Upper lobe of left lung (tissue), 6 donors: ENCODE results near the gene COL23A1. TPM values are rescaled to one million over a fixed set of nuclear protein-coding genes. Genes with fewer than 3 reads are reported as not detected.

Experiments
- ATAC-seq, 2 donors: fragments of 200-7000 bp; cut with Tn5 transposase; one replicate each; pipeline ENCODE4 v1.9.1; 2022; ENCODE audit warnings: mild to moderate bottlenecking in 2 of 2, moderate library complexity in 2 of 2; ENCODE audit not compliant: low FRiP score in 2 of 2
- DNase-seq, 2 donors: peaks; one replicate each; pipeline ENCODE4 v3.0.0-alpha.2; 2019 to 2020
- H3K27ac ChIP-seq, 4 donors: fragments of 200-600 bp; sonication (generic); one replicate each; pipeline ENCODE4 v1.5.1; 2016 to 2019
- H3K27me3 ChIP-seq, 4 donors: fragments of 200-600 bp; sonication (generic); one replicate each; pipeline ENCODE4 v1.5.1; 2017 to 2019
- H3K36me3 ChIP-seq, 4 donors: fragments of 200-600 bp; sonication (generic); one replicate each; pipeline ENCODE4 v1.5.1; 2016 to 2019
- H3K4me1 ChIP-seq, 4 donors: fragments of 200-600 bp; sonication (generic); one replicate each; pipeline ENCODE4 v1.5.1; 2018 to 2019
- H3K4me3 ChIP-seq, 4 donors: fragments of 200-600 bp; sonication (generic); one replicate each; pipeline ENCODE4 v1.5.1; 2017 to 2019; ENCODE audit warnings: mild to moderate bottlenecking in 2 of 4, moderate library complexity in 1 of 4
- H3K9me3 ChIP-seq, 4 donors: fragments of 200-600 bp; sonication (generic); one replicate each; pipeline ENCODE4 v1.5.1; 2018 to 2019
- EP300 ChIP-seq, 4 donors: sonication (generic); formaldehyde crosslinking; IDR thresholded peaks; one replicate each; pipeline ENCODE4 v1.5.1; 2017; ENCODE audit warnings: antibody characterized with exemption in 4 of 4, control low read depth in 2 of 4
- POLR2A ChIP-seq, 4 donors: fragments of 450-650 bp; IDR thresholded peaks; one replicate each; pipeline ENCODE4 v1.5.1; 2016 to 2017; ENCODE audit warnings: antibody characterized with exemption in 4 of 4, mild to moderate bottlenecking in 2 of 4
- POLR2AphosphoS5 ChIP-seq, 2 donors: sonication (generic); formaldehyde crosslinking; IDR thresholded peaks; one replicate each; pipeline ENCODE4 v1.5.1; 2017; ENCODE audit warnings: antibody characterized with exemption in 2 of 2
- WGBS, 2 donors: methylation state at CpG; one replicate each; pipeline ENCODE4 v1.1.5; 2017 to 2018; 5-methylcytosine and 5-hydroxymethylcytosine counted together
- total RNA-seq, 6 donors: library from RNA; depleted of rRNA in 4 of 6; stranded (reverse); fragments of >200 nt in 4 of 6; gene quantifications; one replicate each; pipeline versions ENCODE4 v1.1.0 to v1.2.1, GENCODE V29; 2016 to 2021
- TF ChIP-seq, protein P1 (sequence below), 6 experiments: fragments of 450-650 bp in 4 of 6; fragments of 200-600 bp in 2 of 6; sonication (generic) in 2 of 6; IDR thresholded peaks; one replicate each; pipeline ENCODE4 v1.5.1; 2016 to 2019; ENCODE audit warnings: antibody characterized with exemption in 6 of 6
- donor health status: DM: no; HTN: no; CAD: no; lungs with moderate emphysema.
- donor health status: DM: no; HTN: yes; CAD: no; lungs with severe emphysema.

The COL23A1 gene
- total RNA-seq, 6 donors from 2014 or later, result 0.61 to 3.1 (median 1.5) TPM

DNA sequence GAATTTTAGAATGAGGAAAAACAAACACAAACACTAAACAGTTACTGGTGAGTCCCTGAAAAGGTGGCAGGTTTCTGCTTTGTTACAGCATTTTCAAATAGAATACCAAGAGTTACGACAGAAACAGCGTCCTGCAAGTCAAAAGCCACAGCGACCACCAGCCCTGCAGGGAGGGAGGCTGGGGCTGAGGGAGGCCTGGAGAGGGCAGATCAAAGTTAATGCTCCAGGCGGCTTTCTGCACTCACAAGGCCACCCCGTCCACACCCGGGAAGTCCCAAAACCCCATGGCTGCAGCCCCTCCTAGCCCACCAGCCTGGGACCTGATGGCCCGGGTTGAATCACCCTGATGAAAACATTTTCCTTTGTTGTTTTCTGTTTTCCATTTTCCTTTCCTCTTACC is 29.3 kb downstream of the COL23A1 start:
- H3K27ac ChIP-seq, result no peak overlapping the region
- ATAC-seq (no peak), DNase-seq (no peak)
- no peaks in the 10 kb centered on the region for H3K36me3 ChIP-seq
- no peak overlapping the region for H3K4me3 ChIP-seq
- TF ChIP-seq, protein P1, sequence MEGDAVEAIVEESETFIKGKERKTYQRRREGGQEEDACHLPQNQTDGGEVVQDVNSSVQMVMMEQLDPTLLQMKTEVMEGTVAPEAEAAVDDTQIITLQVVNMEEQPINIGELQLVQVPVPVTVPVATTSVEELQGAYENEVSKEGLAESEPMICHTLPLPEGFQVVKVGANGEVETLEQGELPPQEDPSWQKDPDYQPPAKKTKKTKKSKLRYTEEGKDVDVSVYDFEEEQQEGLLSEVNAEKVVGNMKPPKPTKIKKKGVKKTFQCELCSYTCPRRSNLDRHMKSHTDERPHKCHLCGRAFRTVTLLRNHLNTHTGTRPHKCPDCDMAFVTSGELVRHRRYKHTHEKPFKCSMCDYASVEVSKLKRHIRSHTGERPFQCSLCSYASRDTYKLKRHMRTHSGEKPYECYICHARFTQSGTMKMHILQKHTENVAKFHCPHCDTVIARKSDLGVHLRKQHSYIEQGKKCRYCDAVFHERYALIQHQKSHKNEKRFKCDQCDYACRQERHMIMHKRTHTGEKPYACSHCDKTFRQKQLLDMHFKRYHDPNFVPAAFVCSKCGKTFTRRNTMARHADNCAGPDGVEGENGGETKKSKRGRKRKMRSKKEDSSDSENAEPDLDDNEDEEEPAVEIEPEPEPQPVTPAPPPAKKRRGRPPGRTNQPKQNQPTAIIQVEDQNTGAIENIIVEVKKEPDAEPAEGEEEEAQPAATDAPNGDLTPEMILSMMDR (IDR thresholded peaks at IDR 0.05), result no peak
- no peak for TF ChIP-seq EP300 (IDR thresholded peaks at IDR 0.05)
- no peak for TF ChIP-seq POLR2AphosphoS5 (IDR thresholded peaks at IDR 0.05)
- no peak for TF ChIP-seq POLR2A (IDR thresholded peaks at IDR 0.05)
- H3K4me1 ChIP-seq, result no peaks in the 10 kb centered on the region
- H3K9me3 ChIP-seq, result no peaks in the 10 kb centered on the region
- WGBS, 2 donors, result 80 to 81% methylated on average over 7 of the region's 7 CpGs
- H3K27me3 ChIP-seq, result no peaks in the 10 kb centered on the region

DNA sequence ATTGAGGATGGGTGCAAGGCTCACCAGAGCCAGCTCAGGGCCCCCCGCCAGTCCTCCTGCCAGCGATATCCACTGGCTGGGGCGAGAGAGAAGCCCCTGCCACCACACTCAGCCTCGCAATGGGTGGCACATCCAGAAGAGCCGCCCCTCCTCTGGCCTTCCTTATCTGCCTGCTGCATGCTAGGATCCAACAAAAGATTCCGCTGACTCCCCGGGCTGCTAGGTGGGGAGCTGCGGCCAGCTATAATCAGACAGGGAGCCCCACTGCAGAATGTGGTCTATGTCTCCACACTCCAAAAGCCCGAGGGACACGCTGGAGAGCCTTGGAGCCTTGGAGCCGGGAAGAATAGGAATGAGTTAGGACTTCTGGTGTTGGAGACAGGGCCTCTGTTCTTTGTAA is 32.8 kb downstream of the COL23A1 start:
- no peaks in the 10 kb centered on the region for H3K9me3 ChIP-seq
- DNase-seq (no peak), ATAC-seq (no peak)
- H3K4me3 ChIP-seq, result no peak overlapping the region
- no peaks in the 10 kb centered on the region for H3K36me3 ChIP-seq
- H3K4me1 ChIP-seq, result no peaks in the 10 kb centered on the region
- 91% methylated on average over 8 to 10 of the region's 11 CpGs for WGBS, 2 donors
- no peaks in the 10 kb centered on the region for H3K27me3 ChIP-seq
- TF ChIP-seq POLR2AphosphoS5 (IDR thresholded peaks at IDR 0.05) (no peak), POLR2A (IDR thresholded peaks at IDR 0.05) (no peak), EP300 (IDR thresholded peaks at IDR 0.05) (no peak)
- TF ChIP-seq, protein P1 (IDR thresholded peaks at IDR 0.05), result no peak
- H3K27ac ChIP-seq, result no peak overlapping the region

DNA sequence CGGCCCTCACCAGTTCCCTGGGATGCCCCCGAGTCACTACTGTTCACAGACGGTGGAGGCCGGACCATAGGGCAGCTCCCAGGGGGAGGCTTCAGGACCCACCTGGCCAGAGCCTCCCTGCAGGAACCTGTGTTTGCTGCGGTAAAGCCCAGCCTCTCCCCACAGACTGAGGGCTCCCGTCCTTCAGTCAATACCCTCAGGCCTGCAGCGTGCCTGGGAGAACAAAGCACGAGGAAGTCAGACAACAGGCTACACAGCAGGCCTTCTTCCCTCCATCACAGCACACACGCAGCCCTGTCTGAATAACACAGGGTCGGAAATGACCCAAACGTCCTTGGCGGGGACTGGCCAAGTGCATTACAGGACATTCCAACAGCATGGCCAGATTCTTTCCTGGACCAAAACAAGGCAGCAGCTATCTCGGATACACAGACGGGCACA is 34.4 kb downstream of the COL23A1 start:
- no peak for ATAC-seq
- Histone ChIP-seq H3K9me3 (no peaks in the 10 kb centered on the region), H3K27ac (no peak overlapping the region), H3K4me1 (no peaks in the 10 kb centered on the region), H3K27me3 (no peaks in the 10 kb centered on the region), H3K4me3 (no peak overlapping the region), H3K36me3 (no peaks in the 10 kb centered on the region)
- 82 to 85% methylated on average over 7 to 14 of the region's 14 CpGs for WGBS, 2 donors
- TF ChIP-seq, protein P1 (IDR thresholded peaks at IDR 0.05), result no peak
- TF ChIP-seq POLR2AphosphoS5 (IDR thresholded peaks at IDR 0.05), result no peak
- TF ChIP-seq POLR2A (IDR thresholded peaks at IDR 0.05), result no peak
- no peak for TF ChIP-seq EP300 (IDR thresholded peaks at IDR 0.05)
- no peak for DNase-seq

DNA sequence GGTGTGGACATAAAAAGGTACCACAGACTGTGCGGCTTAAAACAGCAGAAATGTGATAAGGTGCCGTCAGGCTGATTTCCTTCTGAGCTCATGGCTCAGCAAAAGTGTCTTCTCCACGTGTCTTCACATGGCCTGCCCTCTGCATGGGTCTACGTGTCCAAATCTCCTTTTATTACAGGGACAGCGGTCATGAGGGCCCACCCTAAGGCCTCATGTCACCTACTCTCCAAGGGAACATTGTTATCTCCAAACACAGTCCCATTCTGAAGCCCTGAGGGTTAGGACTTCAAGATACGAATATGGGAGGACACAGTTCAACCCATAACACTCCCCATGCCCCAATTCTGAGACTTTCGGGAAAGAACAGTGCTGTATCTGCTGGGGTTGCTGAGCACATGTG is 35.2 kb downstream of the COL23A1 start:
- Histone ChIP-seq H3K4me1 (no peaks in the 10 kb centered on the region), H3K4me3 (no peak overlapping the region), H3K9me3 (no peaks in the 10 kb centered on the region), H3K36me3 (no peaks in the 10 kb centered on the region), H3K27me3 (no peaks in the 10 kb centered on the region), H3K27ac (no peak overlapping the region)
- DNase-seq (no peak), ATAC-seq (peak in 1 of 2 donors; percentile 34)
- WGBS, 2 donors, result 85 to 89% methylated on average over 7 of the region's 7 CpGs
- TF ChIP-seq, protein P1 (IDR thresholded peaks at IDR 0.05), result no peak
- TF ChIP-seq POLR2AphosphoS5 (IDR thresholded peaks at IDR 0.05), result no peak
- TF ChIP-seq EP300 (IDR thresholded peaks at IDR 0.05), result no peak
- no peak for TF ChIP-seq POLR2A (IDR thresholded peaks at IDR 0.05)

DNA sequence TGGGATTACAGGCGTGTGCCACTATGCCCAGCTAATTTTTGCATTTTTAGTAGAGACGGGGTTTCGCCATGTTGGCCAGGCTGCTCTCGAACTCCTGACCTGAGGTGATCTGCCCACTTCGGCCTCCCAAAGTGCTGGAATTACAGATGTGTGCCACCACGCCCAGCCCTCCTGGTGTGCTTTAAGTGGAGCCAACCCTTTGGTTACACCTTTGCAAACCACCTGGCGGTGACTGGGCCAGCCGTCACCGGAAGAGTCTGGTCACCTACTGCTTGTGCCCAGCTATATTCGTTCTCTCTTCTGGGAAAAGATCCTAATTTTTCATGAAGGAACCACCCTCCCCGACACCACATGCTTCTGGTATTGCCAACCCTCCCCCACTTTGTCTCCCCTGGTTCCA is 35.9 kb downstream of the COL23A1 start:
- Histone ChIP-seq H3K27me3 (no peaks in the 10 kb centered on the region), H3K36me3 (no peaks in the 10 kb centered on the region), H3K4me1 (no peaks in the 10 kb centered on the region), H3K4me3 (no peak overlapping the region), H3K27ac (no peak overlapping the region), H3K9me3 (no peaks in the 10 kb centered on the region)
- no peak for ATAC-seq
- 86 to 94% methylated on average over 7 to 11 of the region's 11 CpGs for WGBS, 2 donors
- TF ChIP-seq, protein P1 (IDR thresholded peaks at IDR 0.05), result no peak
- TF ChIP-seq POLR2A (IDR thresholded peaks at IDR 0.05), result no peak
- TF ChIP-seq EP300 (IDR thresholded peaks at IDR 0.05), result no peak
- TF ChIP-seq POLR2AphosphoS5 (IDR thresholded peaks at IDR 0.05), result no peak
- DNase-seq, result no peak
